Thoracic aorta (tissue), 2 donors: ENCODE data around the gene SDK1. TPM values are rescaled to one million over a fixed set of nuclear protein-coding genes. Genes with fewer than 3 reads are reported as not detected.

Experiments used
- ATAC-seq: fragments of 150-250 bp; one replicate; pipeline ENCODE4 v1.8.0; 2017; ENCODE audit warnings: low read depth; ENCODE audit not compliant: insufficient number of reproducible peaks, low FRiP score
- DNase-seq: peaks from one replicate; pipeline ENCODE4 v3.0.0-alpha.2; 2020; ENCODE audit warnings: low spot score
- H3K27ac ChIP-seq, 2 donors: fragments of 200-600 bp; sonication (generic); 1 replicate in 1 of 2; 2 replicates in 1 of 2; pipeline ENCODE4 v1.5.1; 2016; ENCODE audit warnings: mild to moderate bottlenecking in 2 of 2, moderate library complexity in 2 of 2
- H3K27me3 ChIP-seq: fragments of 200-600 bp; sonication (generic); replicated peaks from 2 replicates; pipeline ENCODE4 v1.6.0; 2016; ENCODE audit warnings: mild to moderate bottlenecking; ENCODE audit not compliant: insufficient read depth
- H3K36me3 ChIP-seq: fragments of 200-600 bp; sonication (generic); one replicate; pipeline ENCODE4 v1.5.1; 2016
- H3K4me1 ChIP-seq, 2 donors: fragments of 200-600 bp; sonication (generic); 1 replicate in 1 of 2; 2 replicates in 1 of 2; pipeline versions ENCODE4 v1.5.1 to v1.6.0; 2016; ENCODE audit warnings: low read depth in 2 of 2, mild to moderate bottlenecking in 1 of 2; ENCODE audit not compliant: control insufficient read depth in 1 of 2
- H3K4me3 ChIP-seq: fragments of 200-600 bp; sonication (generic); 2 replicates; pipeline ENCODE4 v1.5.1; 2016; ENCODE audit warnings: mild to moderate bottlenecking
- H3K9me3 ChIP-seq: fragments of 200-600 bp; sonication (generic); 2 replicates; pipeline ENCODE4 v1.5.1; 2016
- total RNA-seq, 2 donors: library from RNA; depleted of rRNA; stranded (reverse); fragments of >200 nt; gene quantifications; one replicate each; pipeline versions ENCODE4 v1.1.0 to v1.2.3, GENCODE V29; 2016
- TF ChIP-seq, protein P1 (sequence below): fragments of 200-600 bp; sonication (generic); IDR thresholded peaks from one replicate; pipeline ENCODE4 v1.5.1; 2019; ENCODE audit warnings: antibody characterized with exemption

SDK1 gene
- total RNA-seq, 2 donors from 2014 or later, result 27.5 to 29.2 TPM

DNA sequence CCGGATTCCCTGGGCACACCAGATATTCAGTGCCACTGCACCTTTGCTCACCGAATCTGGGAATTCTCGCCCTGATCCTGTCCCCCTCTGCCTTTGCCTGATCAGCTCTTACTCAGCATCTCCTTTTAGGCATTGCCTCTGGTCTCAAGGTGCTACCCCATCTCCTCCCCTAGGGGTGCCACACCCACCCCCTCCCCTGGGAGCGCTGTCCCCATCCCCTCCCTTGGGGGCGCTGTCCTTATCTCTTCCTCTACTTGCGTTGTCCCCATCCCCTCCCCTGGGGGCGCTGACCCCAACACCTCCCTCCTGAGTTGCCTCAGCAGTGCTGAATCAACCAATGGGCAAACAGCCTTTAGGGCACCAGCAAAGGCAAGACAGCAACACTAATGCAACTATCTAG lies 694.1 kb downstream of the SDK1 start:
- Histone ChIP-seq H3K4me3 (no peak overlapping the region), H3K27ac (no peak overlapping the region), H3K36me3 (no peaks in the 10 kb centered on the region), H3K9me3 (no peaks in the 10 kb centered on the region), H3K4me1 (no peaks in the 10 kb centered on the region), H3K27me3 (no peaks in the 10 kb centered on the region)
- ATAC-seq, result no peak
- TF ChIP-seq, protein P1, sequence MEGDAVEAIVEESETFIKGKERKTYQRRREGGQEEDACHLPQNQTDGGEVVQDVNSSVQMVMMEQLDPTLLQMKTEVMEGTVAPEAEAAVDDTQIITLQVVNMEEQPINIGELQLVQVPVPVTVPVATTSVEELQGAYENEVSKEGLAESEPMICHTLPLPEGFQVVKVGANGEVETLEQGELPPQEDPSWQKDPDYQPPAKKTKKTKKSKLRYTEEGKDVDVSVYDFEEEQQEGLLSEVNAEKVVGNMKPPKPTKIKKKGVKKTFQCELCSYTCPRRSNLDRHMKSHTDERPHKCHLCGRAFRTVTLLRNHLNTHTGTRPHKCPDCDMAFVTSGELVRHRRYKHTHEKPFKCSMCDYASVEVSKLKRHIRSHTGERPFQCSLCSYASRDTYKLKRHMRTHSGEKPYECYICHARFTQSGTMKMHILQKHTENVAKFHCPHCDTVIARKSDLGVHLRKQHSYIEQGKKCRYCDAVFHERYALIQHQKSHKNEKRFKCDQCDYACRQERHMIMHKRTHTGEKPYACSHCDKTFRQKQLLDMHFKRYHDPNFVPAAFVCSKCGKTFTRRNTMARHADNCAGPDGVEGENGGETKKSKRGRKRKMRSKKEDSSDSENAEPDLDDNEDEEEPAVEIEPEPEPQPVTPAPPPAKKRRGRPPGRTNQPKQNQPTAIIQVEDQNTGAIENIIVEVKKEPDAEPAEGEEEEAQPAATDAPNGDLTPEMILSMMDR, result no peak
- no peak for DNase-seq

DNA sequence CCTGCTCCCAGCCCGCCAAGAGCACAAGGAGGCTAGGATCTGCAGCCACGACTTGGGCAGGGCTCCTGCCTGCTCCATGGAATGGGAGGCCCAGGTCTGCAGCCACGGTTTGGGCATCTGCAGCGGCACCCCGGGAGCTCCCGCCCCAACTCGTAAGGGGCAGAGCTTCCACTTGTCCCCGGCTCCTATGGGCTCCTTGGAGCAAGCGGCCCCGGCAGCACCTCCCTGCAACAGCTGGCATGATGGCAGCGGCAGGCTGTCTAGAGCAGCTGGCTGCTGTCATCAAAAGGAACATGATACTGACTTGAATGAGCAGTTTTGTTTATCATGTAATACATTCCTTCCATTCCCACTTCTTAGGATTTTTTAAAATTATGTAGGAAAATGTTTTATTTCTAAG lies 697.0 kb downstream of the SDK1 start:
- Histone ChIP-seq H3K27me3 (no peaks in the 10 kb centered on the region), H3K27ac (no peak overlapping the region), H3K4me3 (no peak overlapping the region), H3K4me1 (no peaks in the 10 kb centered on the region), H3K9me3 (no peaks in the 10 kb centered on the region), H3K36me3 (no peaks in the 10 kb centered on the region)
- DNase-seq, result no peak
- no peak for ATAC-seq
- TF ChIP-seq, protein P1, result no peak

DNA sequence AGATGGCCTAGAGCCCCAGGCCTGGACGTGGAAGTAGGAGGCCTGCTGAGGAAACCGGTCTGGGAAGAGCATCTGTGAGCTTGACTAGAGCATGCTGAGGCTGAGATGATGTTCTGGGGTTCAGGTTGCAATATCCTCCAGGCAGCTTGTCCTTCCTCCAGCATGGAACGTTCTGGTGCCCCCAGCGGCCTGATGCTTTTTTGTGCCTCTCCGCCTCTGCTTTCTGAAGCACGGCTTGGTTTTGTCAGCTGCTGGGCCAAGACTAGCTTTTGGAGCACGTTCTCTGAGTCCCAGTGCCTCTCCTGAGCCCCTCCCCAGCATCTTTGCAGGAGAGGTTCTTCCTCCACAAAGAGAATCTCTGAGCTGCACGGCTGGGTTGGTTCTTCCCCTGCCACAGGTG lies 699.1 kb downstream of the SDK1 start:
- no peak overlapping the region for H3K27ac ChIP-seq
- no peak overlapping the region for H3K4me3 ChIP-seq
- ATAC-seq (no peak), DNase-seq (no peak)
- no peaks in the 10 kb centered on the region for H3K36me3 ChIP-seq
- H3K4me1 ChIP-seq, result no peaks in the 10 kb centered on the region
- no peaks in the 10 kb centered on the region for H3K27me3 ChIP-seq
- TF ChIP-seq, protein P1, result no peak
- H3K9me3 ChIP-seq, result no peaks in the 10 kb centered on the region

DNA sequence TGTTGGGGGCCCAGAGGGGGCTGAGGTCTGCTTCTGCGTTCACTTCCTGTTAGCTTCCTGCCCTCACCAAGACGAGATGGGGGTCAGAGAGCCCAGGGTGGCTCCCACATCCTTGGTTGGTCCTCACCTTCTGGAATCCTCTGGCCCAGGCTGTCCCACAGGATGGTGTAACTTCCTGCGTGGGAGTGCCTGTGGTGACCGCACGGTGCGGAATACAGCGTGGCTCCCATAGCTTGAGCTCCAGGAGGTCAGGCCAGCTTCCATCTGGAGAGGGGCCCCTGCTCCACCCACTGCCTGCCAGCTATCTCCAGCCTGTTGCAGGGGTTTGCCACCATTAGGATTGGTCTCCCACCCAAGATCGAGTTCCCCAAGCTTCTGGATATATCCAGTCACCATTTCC lies 699.9 kb downstream of the SDK1 start:
- DNase-seq, result no peak
- no peaks in the 10 kb centered on the region for H3K9me3 ChIP-seq
- no peaks in the 10 kb centered on the region for H3K36me3 ChIP-seq
- H3K4me1 ChIP-seq, result no peaks in the 10 kb centered on the region
- H3K4me3 ChIP-seq, result no peak overlapping the region
- TF ChIP-seq, protein P1, result no peak
- ATAC-seq, result no peak
- H3K27ac ChIP-seq, result no peak overlapping the region
- no peaks in the 10 kb centered on the region for H3K27me3 ChIP-seq

DNA sequence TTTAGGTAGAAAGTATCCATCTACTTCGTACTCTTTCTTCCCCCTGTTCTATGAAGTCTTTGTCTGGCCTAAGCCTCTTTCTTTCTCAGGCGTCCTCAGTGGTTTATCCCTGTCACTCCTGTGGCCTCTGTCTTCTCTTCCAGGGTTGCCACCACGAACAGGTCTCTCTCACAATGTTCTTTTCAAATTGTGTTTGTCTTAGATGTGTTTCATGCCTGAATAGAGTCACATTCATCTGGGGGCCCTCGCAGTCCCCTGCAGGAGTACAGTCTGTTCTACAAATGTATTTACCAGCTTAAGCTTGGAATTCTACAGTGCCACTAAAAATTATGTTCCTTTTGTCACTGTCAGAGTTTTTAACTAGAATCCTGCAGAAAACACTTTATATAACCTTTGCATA lies 700.7 kb downstream of the SDK1 start:
- Histone ChIP-seq H3K9me3 (no peaks in the 10 kb centered on the region), H3K36me3 (no peaks in the 10 kb centered on the region), H3K4me3 (no peak overlapping the region), H3K27ac (no peak overlapping the region), H3K4me1 (no peaks in the 10 kb centered on the region), H3K27me3 (no peaks in the 10 kb centered on the region)
- TF ChIP-seq, protein P1, result no peak
- DNase-seq (no peak), ATAC-seq (no peak)
